GM15510 (cell line): ENCODE data around the gene PRKCE.

Source experiments
- POLR2A ChIP-seq: IDR thresholded peaks from 3 replicates; pipeline ENCODE4 v1.6.1; 2011; ENCODE audit warnings: borderline replicate concordance; ENCODE audit not compliant: insufficient read length; ENCODE audit errors: extremely low read depth

The PRKCE gene

GRCh38 chr2:46167406-46167805 lies 515.9 kb downstream of the PRKCE start:
- TF ChIP-seq POLR2A, result no peak

GRCh38 chr2:46167924-46168323 lies 516.4 kb downstream of the PRKCE start:
- no peak for TF ChIP-seq POLR2A

GRCh38 chr2:46169467-46169866 lies 518.0 kb downstream of the PRKCE start:
- no peak for TF ChIP-seq POLR2A

GRCh38 chr2:46170026-46170425 lies 518.6 kb downstream of the PRKCE start:
- TF ChIP-seq POLR2A, result no peak

- no peak for TF ChIP-seq POLR2A
Measured at GRCh38 chr2:46170611-46171350, 519.3 kb downstream of the PRKCE start.

- TF ChIP-seq POLR2A, result no peak
Measured at GRCh38 chr2:46171411-46171953, 520.0 kb downstream of the PRKCE start.

- TF ChIP-seq POLR2A, result no peak
Measured at GRCh38 chr2:46171996-46172546, 520.6 kb downstream of the PRKCE start.

- TF ChIP-seq POLR2A, result no peak
Measured at GRCh38 chr2:46173030-46173429, 521.6 kb downstream of the PRKCE start.

- TF ChIP-seq POLR2A, result no peak
Measured at GRCh38 chr2:46173636-46174250, 522.3 kb downstream of the PRKCE start.

GRCh38 chr2:46174345-46175170 lies 523.1 kb downstream of the PRKCE start:
- no peak for TF ChIP-seq POLR2A

- TF ChIP-seq POLR2A, result no peak
Measured at GRCh38 chr2:46175419-46175818, 523.9 kb downstream of the PRKCE start.

GRCh38 chr2:46177461-46178089 lies 526.1 kb downstream of the PRKCE start:
- TF ChIP-seq POLR2A, result no peak

- TF ChIP-seq POLR2A, result no peak
Measured at GRCh38 chr2:46179037-46179621, 527.7 kb downstream of the PRKCE start.

GRCh38 chr2:46180189-46180588 lies 528.7 kb downstream of the PRKCE start:
- TF ChIP-seq POLR2A, result no peak
